Measurements from ENCODE around the gene HNRNPH1. TPM values are rescaled to one million over a fixed set of nuclear protein-coding genes. Genes with fewer than 3 reads are reported as not detected.

HNRNPH1 gene
- total and polyA plus RNA-seq, 2 of the 13 experiments (the other 11 are each of a cell fraction or from before 2014, with no cell fraction given): 382 to 1,064 TPM

DNA sequence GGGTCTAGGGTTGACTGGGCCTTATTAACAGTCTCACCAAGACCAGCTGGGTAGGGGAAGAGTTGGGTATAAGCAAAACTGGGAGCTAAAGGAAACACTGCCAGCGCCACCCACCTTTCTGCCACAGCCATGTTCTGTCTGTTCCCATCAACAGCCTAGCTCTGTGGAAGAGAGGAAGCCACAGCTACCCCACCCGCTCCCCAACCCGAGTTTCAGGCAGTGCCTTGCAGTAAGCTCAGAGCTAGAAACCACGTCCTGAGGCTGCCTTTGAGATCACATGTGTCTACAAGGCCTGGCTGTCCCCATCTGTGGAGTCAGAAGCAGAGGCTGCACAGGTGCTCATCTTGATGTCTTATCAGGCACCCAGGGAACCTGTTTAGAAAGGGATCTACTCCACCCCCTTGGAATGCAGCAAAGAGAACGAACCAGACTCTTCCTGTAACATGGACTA lies 15.3 kb downstream of the HNRNPH1 start:
- BruUV-seq (replicated peaks): no TSS peak
- H3K9ac ChIP-seq (ENCODE audit: insufficient read depth, low read depth, low read length): no peak overlapping the region
- DNase-seq (ENCODE audit: low spot score) (no peak), ATAC-seq (peak; percentile 0), FAIRE-seq (no peak)
- no peak overlapping the region for H3K4me3 ChIP-seq (replicated peaks in 1 of 3; ENCODE audit: insufficient read depth in 1 of 3, low read depth in 2 of 3, low read length in 3 of 3)
- H3K9me3 ChIP-seq (ENCODE audit: low read length): no peaks in the 10 kb centered on the region
- H3K4me2 ChIP-seq (ENCODE audit: low read depth, low read length): no peak overlapping the region
- H3K27ac ChIP-seq (ENCODE audit: extremely low read length, insufficient read depth, low read length): no peak overlapping the region
- peaks cover 18% of the 10 kb centered on the region for H3K4me1 ChIP-seq (ENCODE audit: insufficient read depth, low read length)
- no peak overlapping the region for H2AFZ ChIP-seq (ENCODE audit: low read length)
- POLR2A ChIA-PET: interaction anchor here (0.8 to 4.6 kb wide), 4 partner anchors 8 to 15 kb away, joined by 3 to 29 read pairs (median 12); partner anchors contain the start of gene HNRNPH1
- in situ Hi-C loops (cut with HindIII; ENCODE audit: extremely low pct_ligation_motif_present, low pct_unique_long_range_greater_than_20kb) (no loop called here), intact Hi-C loops (cut with micrococcal nuclease; ENCODE audit: unreplicated experiment) (no loop called here)
- H3K27me3 ChIP-seq (ENCODE audit: control insufficient read depth in 1 of 2, insufficient read depth in 2 of 2, low read length in 2 of 2): no peaks in the 10 kb centered on the region
- CTCF ChIA-PET (ENCODE audit: low intra/inter-chr PET ratio, low total read pairs): no interaction called here
- no peaks in the 10 kb centered on the region for H3K79me2 ChIP-seq (ENCODE audit: insufficient read depth, low read length)
- 89% methylated on average over 4 of the region's 5 CpGs for WGBS (ENCODE audit: low lambda C conversion rate)
- peaks cover 21% of the 10 kb centered on the region for H4K20me1 ChIP-seq (ENCODE audit: insufficient read depth, low read length)
- H3K36me3 ChIP-seq (replicated peaks in 1 of 2; ENCODE audit: control insufficient read depth in 1 of 2, insufficient read depth in 2 of 2, low read length in 2 of 2): peaks cover 8 to 73% of the 10 kb centered on the region in 2 experiments
- TF ChIP-seq POLR2A (IDR thresholded peaks at IDR 0.05; ENCODE audit: insufficient read depth in 1 of 2, low read depth in 2 of 2, low read length in 2 of 2) (peak; percentile 41 to 68; a peak in 3 of 4 replicates), ZNF761 (CRISPR knock-in tag; conservative IDR thresholded peaks at IDR 0.05) (no peak), IKZF4 (CRISPR knock-in tag; IDR thresholded peaks at IDR 0.05; ENCODE audit: borderline replicate concordance, low read depth, not compliant biosample characterization) (no peak), SSRP1 (CRISPR knock-in tag; IDR thresholded peaks at IDR 0.05) (peak; percentile 16; the same call in 1 of the 2 replicates), PAF1 (CRISPR knock-in tag; IDR thresholded peaks at IDR 0.05) (peak; percentile 43; the same call in 1 of the 2 replicates)

DNA sequence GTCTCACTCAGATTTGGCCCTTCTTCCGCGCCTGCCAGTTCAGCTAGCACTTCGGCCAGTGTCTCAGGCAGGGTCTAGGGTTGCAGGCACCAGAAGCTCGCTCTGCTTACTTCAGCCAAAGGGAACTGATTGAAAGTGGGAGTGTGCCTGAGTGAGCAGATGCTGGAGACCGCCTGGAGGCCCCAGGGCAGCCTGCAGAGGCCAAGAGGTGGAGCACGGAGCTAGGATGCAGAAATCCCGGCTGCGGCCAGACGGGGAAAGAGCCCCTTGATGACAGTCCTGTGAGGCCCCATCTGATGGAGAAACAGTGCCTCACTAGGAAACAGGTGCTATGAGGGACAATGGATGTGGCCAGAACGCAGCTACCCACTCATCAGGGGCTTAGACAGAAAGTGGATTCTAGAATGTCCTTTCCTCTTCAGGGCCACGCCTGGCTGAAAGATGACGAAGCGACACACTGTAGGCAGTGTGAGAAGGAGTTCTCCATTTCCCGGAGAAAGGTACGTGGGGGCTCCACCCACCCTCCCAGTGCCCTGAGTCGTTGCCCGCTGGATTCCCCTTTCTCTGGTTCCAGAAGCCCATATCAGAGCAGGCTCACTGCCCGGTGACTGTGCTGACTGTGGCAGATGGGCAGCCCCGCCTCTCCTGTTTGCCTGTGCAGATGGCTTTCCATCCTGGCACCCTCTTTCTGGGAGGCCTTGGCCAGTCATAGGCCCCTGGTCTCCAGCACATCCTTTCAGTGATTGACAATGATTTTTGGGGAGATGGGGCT lies 16.1 kb downstream of the HNRNPH1 start:
- Histone ChIP-seq H2AFZ (ENCODE audit: low read length) (no peak overlapping the region), H3K4me2 (ENCODE audit: low read depth, low read length) (no peak overlapping the region), H3K4me1 (ENCODE audit: insufficient read depth, low read length) (peaks cover 11% of the 10 kb centered on the region), H3K36me3 (replicated peaks in 1 of 2; ENCODE audit: control insufficient read depth in 1 of 2, insufficient read depth in 2 of 2, low read length in 2 of 2) (peaks cover 8 to 69% of the 10 kb centered on the region in 2 experiments), H3K27me3 (ENCODE audit: control insufficient read depth in 1 of 2, insufficient read depth in 2 of 2, low read length in 2 of 2) (no peaks in the 10 kb centered on the region), H3K9ac (ENCODE audit: insufficient read depth, low read depth, low read length) (no peak overlapping the region), H3K79me2 (ENCODE audit: insufficient read depth, low read length) (no peaks in the 10 kb centered on the region), H4K20me1 (ENCODE audit: insufficient read depth, low read length) (peaks cover 14% of the 10 kb centered on the region), H3K9me3 (ENCODE audit: low read length) (no peaks in the 10 kb centered on the region), H3K27ac (ENCODE audit: extremely low read length, insufficient read depth, low read length) (no peak overlapping the region), H3K4me3 (replicated peaks in 1 of 3; ENCODE audit: insufficient read depth in 1 of 3, low read depth in 2 of 3, low read length in 3 of 3) (no peak overlapping the region)
- ATAC-seq (peak; percentile 5), FAIRE-seq (no peak), DNase-seq (ENCODE audit: low spot score) (no peak)
- in situ Hi-C loops (cut with HindIII; ENCODE audit: extremely low pct_ligation_motif_present, low pct_unique_long_range_greater_than_20kb): no loop called here
- no TSS peak for BruUV-seq (replicated peaks)
- ChIA-PET CTCF (ENCODE audit: low intra/inter-chr PET ratio, low total read pairs) (no interaction called here), POLR2A (interaction anchor here (0.8 to 4.6 kb wide), 4 partner anchors 9 to 57 kb away, joined by 3 to 29 read pairs (median 11); partner anchors contain the start of genes HNRNPH1 and RUFY1)
- intact Hi-C loops (cut with micrococcal nuclease; ENCODE audit: unreplicated experiment): no loop called here
- 82% methylated on average over 14 of the region's 19 CpGs for WGBS (ENCODE audit: low lambda C conversion rate)
- TF ChIP-seq ATAD3A (CRISPR knock-in tag; IDR thresholded peaks at IDR 0.05) (no peak), POLR2AphosphoS2 (IDR thresholded peaks at IDR 0.05; ENCODE audit: low read depth, low read length) (peak; percentile 59), SP5 (CRISPR knock-in tag; IDR thresholded peaks at IDR 0.05; ENCODE audit: borderline replicate concordance, low read depth) (no peak), ZNF577 (CRISPR knock-in tag; IDR thresholded peaks at IDR 0.05; ENCODE audit: borderline replicate concordance, low read depth) (no peak), SUZ12 (IDR thresholded peaks at IDR 0.05; ENCODE audit: low read depth, low read length) (no peak), CEBPG (CRISPR knock-in tag; IDR thresholded peaks at IDR 0.05) (no peak), SRF (IDR thresholded peaks at IDR 0.05; ENCODE audit: low read depth, low read length) (no peak), PAF1 (CRISPR knock-in tag; IDR thresholded peaks at IDR 0.05) (peak; percentile 35; the same call in 1 of the 2 replicates), KDM6A (CRISPR knock-in tag; IDR thresholded peaks at IDR 0.05; ENCODE audit: low read depth) (no peak), SALL1 (CRISPR knock-in tag; IDR thresholded peaks at IDR 0.05) (no peak), MTA1 (CRISPR knock-in tag; IDR thresholded peaks at IDR 0.05; ENCODE audit: borderline replicate concordance) (no peak), AGO2 (optimal IDR thresholded peaks at IDR 0.05; ENCODE audit: low read depth, low read length) (peak; percentile 97), PHF20 (CRISPR knock-in tag; IDR thresholded peaks at IDR 0.05) (no peak), KDM5B (CRISPR knock-in tag; IDR thresholded peaks at IDR 0.05; ENCODE audit: borderline replicate concordance) (no peak)
- TF ChIP-seq, protein P1, sequence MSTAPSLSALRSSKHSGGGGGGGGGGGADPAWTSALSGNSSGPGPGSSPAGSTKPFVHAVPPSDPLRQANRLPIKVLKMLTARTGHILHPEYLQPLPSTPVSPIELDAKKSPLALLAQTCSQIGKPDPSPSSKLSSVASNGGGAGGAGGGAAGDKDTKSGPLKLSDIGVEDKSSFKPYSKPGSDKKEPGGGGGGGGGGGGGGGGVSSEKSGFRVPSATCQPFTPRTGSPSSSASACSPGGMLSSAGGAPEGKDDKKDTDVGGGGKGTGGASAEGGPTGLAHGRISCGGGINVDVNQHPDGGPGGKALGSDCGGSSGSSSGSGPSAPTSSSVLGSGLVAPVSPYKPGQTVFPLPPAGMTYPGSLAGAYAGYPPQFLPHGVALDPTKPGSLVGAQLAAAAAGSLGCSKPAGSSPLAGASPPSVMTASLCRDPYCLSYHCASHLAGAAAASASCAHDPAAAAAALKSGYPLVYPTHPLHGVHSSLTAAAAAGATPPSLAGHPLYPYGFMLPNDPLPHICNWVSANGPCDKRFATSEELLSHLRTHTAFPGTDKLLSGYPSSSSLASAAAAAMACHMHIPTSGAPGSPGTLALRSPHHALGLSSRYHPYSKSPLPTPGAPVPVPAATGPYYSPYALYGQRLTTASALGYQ (CRISPR knock-in tag; IDR thresholded peaks at IDR 0.05): no peak

Data from HepG2 (cell line).